Activated CD8-positive, alpha-beta memory T cell treated with anti-CD3 and anti-CD28 coated beads, Interleukin-2, amount 10 ng/mL, durations not matched to agents 7 days and 5 days (primary cell): ENCODE results near the gene ABHD16A. TPM values are rescaled to one million over a fixed set of nuclear protein-coding genes. Genes with fewer than 3 reads are reported as not detected.

Source experiments
- ATAC-seq: fragments of 150-1000 bp; cut with Tn5 transposase; one replicate; pipeline ENCODE4 v1.10.0; 2021; ENCODE audit warnings: moderate library complexity
- CTCF ChIA-PET: fragments of 350-600 bp; sonication (Branson Sonifier 250); formaldehyde crosslinking; loops from one replicate; lab custom pipeline; 2021; ENCODE audit warnings: antibody characterized with exemption; lab: Charles Lee
- DNase-seq: peaks from one replicate; pipeline ENCODE4 v3.0.0-alpha.2; 2020
- H3K27ac Mint-ChIP-seq: one replicate; pipeline ENCODE4 v1.8.0; 2021; ENCODE audit warnings: mild to moderate bottlenecking, mixed read lengths
- H3K27me3 Mint-ChIP-seq: one replicate; pipeline ENCODE4 v1.8.0; 2021; ENCODE audit warnings: mixed read lengths
- H3K36me3 Mint-ChIP-seq: one replicate; pipeline ENCODE4 v1.8.0; 2021; ENCODE audit warnings: mild to moderate bottlenecking, mixed read lengths
- H3K4me1 Mint-ChIP-seq: one replicate; pipeline ENCODE4 v1.8.0; 2021; ENCODE audit warnings: mixed read lengths
- H3K4me3 Mint-ChIP-seq: one replicate; pipeline ENCODE4 v1.8.0; 2021; ENCODE audit warnings: mild to moderate bottlenecking, moderate library complexity, mixed read lengths
- H3K9me3 Mint-ChIP-seq: one replicate; pipeline ENCODE4 v1.8.0; 2022; ENCODE audit warnings: low read depth, mixed read lengths
- total RNA-seq, 2 experiments: library from RNA; stranded (reverse); gene quantifications; one replicate each; pipeline ENCODE4 v1.2.3, GENCODE V29; 2021

The ABHD16A gene
- total RNA-seq, 2 experiments from 2014 or later: 49.0 to 56.7 TPM

DNA sequence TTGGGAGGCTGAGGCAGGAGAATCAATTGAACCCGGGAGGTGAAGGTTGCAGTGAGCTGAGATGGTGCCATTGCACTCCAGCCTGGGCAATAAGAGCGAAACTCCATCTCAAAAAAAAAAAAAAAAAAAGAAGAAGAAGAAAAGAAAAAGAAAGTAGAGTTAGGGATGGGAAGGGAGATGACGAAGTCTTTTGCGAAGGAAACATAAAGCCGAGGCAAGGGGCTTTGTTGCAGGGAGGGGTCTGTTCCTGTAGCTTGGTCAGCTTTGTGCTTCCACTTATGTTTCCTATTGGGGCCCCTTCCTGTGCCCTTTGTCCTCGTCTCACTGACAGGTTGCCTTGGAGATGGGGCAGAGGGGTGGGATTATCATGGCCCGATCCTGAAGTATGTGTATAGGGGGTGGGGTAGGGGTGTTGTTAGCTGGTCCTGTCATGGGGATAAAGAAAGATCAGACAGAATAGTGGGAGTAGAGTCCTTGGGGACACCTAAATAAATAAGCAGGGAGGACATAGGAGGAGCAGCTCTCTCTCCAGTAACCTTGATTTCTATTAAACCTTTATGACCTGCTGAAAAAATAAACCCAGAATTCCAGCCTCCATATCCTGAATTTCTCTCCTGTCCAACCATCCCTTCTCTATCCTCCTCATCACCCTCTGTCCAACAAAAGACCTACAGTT is 34.3 kb upstream of the ABHD16A start:
- H3K36me3 Mint-ChIP-seq: peaks cover 42% of the 10 kb centered on the region
- H3K27ac Mint-ChIP-seq: peak overlapping the region; percentile 96
- peaks cover 62% of the 10 kb centered on the region for H3K4me1 Mint-ChIP-seq
- CTCF ChIA-PET: interaction anchor here (0.6 to 5.8 kb wide), 32 partner anchors 9 to 191 kb away, joined by 3 to 60 read pairs (median 5); partner anchors contain the start of genes ABHD16A, ATP6V1G2, DDAH2 and GPANK1
- peak overlapping the region; percentile 91 for H3K4me3 Mint-ChIP-seq
- no peaks in the 10 kb centered on the region for H3K9me3 Mint-ChIP-seq
- no peak for ATAC-seq
- peak; percentile 59 for DNase-seq
- no peaks in the 10 kb centered on the region for H3K27me3 Mint-ChIP-seq

DNA sequence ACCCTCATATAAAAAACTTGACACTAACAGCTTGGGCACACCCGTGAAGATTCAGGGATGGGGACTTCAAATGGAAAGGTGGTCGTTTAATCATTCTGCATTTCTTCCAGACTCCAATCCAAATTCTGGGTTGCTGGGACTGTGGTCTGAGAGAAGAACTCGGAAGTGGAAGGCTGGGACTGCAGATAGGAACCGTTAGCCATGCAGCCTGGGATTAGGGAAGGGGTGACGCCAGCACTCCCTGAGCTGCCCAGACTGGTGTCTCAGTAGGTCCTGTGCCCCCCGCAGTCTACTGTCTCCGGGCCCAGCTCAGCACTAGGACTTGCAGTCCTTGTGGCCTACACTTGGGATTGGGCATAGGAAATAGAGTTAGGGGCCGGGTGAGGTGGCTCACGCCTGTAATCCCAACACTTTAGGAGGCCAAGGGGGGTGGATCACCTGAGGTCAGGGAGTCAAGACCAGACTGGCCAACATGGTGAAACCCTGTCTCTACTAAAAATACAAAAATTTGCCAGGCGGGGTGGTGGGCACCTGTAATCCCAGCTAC is 33.7 kb upstream of the ABHD16A start:
- H3K36me3 Mint-ChIP-seq: peaks cover 44% of the 10 kb centered on the region
- ATAC-seq (no peak), DNase-seq (peak; percentile 42)
- H3K9me3 Mint-ChIP-seq: no peaks in the 10 kb centered on the region
- peak overlapping the region; percentile 96 for H3K27ac Mint-ChIP-seq
- CTCF ChIA-PET: interaction anchor here (0.9 to 5.8 kb wide), 15 partner anchors 8 to 139 kb away, joined by 3 to 60 read pairs (median 8); partner anchors contain the start of genes ABHD16A, DDAH2, HSPA1B and LY6G5C
- no peaks in the 10 kb centered on the region for H3K27me3 Mint-ChIP-seq
- peaks cover 65% of the 10 kb centered on the region for H3K4me1 Mint-ChIP-seq
- peak overlapping the region; percentile 91 for H3K4me3 Mint-ChIP-seq

DNA sequence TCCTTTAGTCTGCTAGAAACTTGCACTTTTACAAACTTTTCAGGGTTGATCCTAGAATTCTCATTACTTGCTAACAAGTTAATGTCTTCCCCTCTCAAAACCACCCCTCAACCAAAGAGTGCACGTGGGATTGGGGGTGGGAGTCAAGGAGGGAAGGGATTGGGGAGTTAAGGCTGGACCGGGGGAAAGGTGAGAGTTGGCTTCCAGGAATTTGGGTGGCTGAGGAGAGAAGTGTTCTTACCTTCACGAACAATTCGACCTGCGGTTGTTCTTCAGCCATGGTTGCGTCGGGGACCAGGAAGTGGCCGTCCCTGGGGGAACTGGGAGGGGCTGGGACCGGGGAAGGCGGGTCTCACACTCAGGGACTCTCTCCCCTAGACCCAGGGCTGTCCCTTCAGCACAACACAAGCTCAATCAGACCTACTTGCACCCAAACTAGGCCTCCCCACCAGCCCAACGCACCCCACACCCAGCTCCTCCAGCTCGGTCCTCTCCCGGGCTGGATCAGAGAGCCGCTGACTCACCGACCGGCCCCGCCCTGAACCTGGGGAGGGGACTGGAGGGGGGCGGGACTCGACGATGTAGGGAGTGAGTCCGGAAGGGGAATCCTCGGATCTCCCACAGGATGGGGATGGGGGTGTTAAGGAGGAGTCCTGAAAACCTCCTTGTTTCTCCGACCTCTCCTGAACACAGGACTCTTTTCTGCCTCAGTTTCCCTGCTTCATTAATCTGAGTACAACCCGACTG is 33.1 kb upstream of the ABHD16A start, which contains the start of gene CLIC1:
Gene CLIC1 (minus strand): TSS at position 510 of the 747 bp plus-strand sequence. CDS start 230 bp downstream, at position 280.
- Mint-ChIP-seq H3K4me1 (peaks cover 63% of the 10 kb centered on the region), H3K4me3 (peak within 1 kb of the TSS; percentile 91), H3K27me3 (no peaks in the 10 kb centered on the region), H3K9me3 (no peaks in the 10 kb centered on the region), H3K27ac (peak within 1 kb of the TSS; percentile 96), H3K36me3 (peaks cover 42% of the 10 kb centered on the region)
- peak; percentile 91 for DNase-seq
- ATAC-seq: peak; percentile 38
- CTCF ChIA-PET: interaction anchor here (0.6 to 5.8 kb wide), 13 partner anchors 8 to 94 kb away, joined by 3 to 60 read pairs (median 4); partner anchors contain the start of genes ABHD16A, DDAH2, HSPA1B and LY6G5C

DNA sequence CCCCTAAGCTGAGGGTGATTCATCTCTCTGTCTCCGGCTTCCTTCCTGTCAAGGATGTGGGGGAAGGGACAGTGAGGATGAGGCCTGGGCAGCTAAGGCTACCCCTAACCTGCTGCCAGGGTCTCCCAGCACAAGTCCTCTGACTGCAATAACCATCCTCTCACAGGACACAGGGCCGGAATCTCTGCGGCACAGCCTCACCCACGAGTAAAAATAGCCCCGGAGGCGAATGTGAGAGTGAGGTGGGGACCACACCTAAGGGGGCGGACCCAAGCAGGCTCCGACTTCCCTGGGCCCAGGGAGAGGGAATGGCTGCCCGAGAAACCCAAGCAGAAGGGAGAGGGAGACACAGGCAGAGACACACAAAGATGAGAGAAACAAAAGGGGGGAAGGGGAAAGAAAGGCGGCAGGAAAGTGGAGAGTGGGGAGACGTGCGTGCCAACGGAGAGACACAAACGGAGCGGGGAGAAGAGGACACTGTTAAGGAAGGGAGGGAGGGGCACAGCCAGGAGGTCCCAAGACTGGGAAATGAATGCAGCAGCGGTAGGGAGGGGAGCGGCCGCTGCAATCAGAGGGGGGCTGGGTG is 31.8 kb upstream of the ABHD16A start:
- CTCF ChIA-PET: interaction anchor here (0.7 to 4.5 kb wide), 10 partner anchors 12 to 129 kb away, joined by 3 to 40 read pairs (median 3); partner anchors contain the start of genes LY6G5C, MPIG6B and VARS1
- peak; percentile 85 for DNase-seq

DNA sequence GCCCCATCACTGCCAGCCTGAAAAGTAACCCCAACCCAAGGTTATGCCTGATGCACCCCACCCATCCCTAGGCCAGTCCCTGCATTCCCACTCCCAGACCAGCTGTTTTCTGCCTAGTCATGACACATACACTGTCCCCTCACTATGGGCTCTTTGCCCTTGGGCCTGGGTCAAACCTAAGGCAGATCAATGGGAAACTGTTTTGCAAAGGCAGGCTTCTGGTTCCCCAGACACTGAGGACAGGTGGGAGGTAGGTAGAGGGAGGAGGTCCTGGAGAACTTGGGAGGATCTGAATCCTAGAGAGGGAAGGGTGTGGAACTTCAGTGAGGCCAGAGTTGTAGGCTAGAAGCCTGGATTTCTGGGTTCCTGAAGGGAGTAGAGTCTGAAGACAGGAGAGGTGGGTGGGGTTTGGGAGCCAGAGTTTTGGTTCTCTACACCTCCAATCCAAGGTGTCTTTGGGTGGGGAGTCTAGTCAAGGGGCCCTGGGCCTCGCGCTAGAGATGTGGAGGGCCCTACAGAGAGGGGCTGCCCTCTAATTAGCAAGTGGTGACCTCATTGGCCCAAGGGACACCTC is 31.2 kb upstream of the ABHD16A start:
- Mint-ChIP-seq H3K27ac (peak overlapping the region; percentile 96), H3K4me1 (peaks cover 65% of the 10 kb centered on the region), H3K36me3 (peaks cover 47% of the 10 kb centered on the region), H3K4me3 (peak overlapping the region; percentile 91), H3K27me3 (no peaks in the 10 kb centered on the region), H3K9me3 (no peaks in the 10 kb centered on the region)
- CTCF ChIA-PET: interaction anchor here (1.0 to 4.5 kb wide), 5 partner anchors 11 to 130 kb away, joined by 3 to 40 read pairs (median 3); partner anchors contain the start of gene MPIG6B
- DNase-seq (no peak), ATAC-seq (no peak)

More for the DNA sequence above, 31.8 kb upstream of the ABHD16A start:
- H3K9me3 Mint-ChIP-seq: no peaks in the 10 kb centered on the region
- ATAC-seq: peak; percentile 40
- H3K36me3 Mint-ChIP-seq: peaks cover 47% of the 10 kb centered on the region
- peak overlapping the region; percentile 91 for H3K4me3 Mint-ChIP-seq
- no peaks in the 10 kb centered on the region for H3K27me3 Mint-ChIP-seq
- H3K27ac Mint-ChIP-seq: peak overlapping the region; percentile 96
- H3K4me1 Mint-ChIP-seq: peaks cover 67% of the 10 kb centered on the region

DNA sequence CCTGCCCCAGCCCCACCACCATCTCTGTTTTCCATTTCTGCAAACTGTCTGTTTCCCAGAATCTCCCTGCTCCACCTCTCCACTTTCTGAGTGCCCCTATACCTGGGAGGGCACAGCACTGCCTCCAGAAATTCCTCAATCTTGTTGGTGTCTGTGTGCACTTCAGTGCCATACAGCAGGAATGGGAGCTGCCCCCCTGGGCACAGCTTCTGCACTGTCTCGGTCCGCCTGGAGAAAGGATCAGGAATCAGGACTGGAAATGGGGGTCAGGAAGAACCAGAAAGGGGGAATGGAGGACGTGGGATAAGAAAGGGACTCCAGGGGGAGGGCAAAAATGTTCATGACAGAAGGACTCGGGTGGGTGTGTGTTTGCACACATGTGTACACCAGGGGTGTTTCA is 30.6 kb upstream of the ABHD16A start:
- Mint-ChIP-seq H3K4me1 (peaks cover 64% of the 10 kb centered on the region), H3K36me3 (peaks cover 47% of the 10 kb centered on the region), H3K4me3 (peak overlapping the region; percentile 91), H3K9me3 (no peaks in the 10 kb centered on the region), H3K27me3 (no peaks in the 10 kb centered on the region), H3K27ac (peak overlapping the region; percentile 96)
- ATAC-seq (no peak), DNase-seq (no peak)
- CTCF ChIA-PET: interaction anchor here (2.0 to 5.3 kb wide), 2 partner anchors 36 to 98 kb away, joined by 8 to 51 read pairs; no protein-coding TSS in a partner anchor

- peak overlapping the region; percentile 43 for H3K27ac Mint-ChIP-seq
- DNase-seq (no peak), ATAC-seq (no peak)
- H3K9me3 Mint-ChIP-seq: no peaks in the 10 kb centered on the region
- peaks cover 56% of the 10 kb centered on the region for H3K4me1 Mint-ChIP-seq
- no peaks in the 10 kb centered on the region for H3K27me3 Mint-ChIP-seq
- CTCF ChIA-PET: interaction anchor here (0.9 to 5.3 kb wide), 4 partner anchors 38 to 185 kb away, joined by 3 to 51 read pairs (median 6); partner anchors contain the start of gene ATP6V1G2
- no peak overlapping the region for H3K4me3 Mint-ChIP-seq
- H3K36me3 Mint-ChIP-seq: peaks cover 50% of the 10 kb centered on the region
These were observed 28.9 kb upstream of the ABHD16A start for GRCh38 chr6:31732029-31732428.

DNA sequence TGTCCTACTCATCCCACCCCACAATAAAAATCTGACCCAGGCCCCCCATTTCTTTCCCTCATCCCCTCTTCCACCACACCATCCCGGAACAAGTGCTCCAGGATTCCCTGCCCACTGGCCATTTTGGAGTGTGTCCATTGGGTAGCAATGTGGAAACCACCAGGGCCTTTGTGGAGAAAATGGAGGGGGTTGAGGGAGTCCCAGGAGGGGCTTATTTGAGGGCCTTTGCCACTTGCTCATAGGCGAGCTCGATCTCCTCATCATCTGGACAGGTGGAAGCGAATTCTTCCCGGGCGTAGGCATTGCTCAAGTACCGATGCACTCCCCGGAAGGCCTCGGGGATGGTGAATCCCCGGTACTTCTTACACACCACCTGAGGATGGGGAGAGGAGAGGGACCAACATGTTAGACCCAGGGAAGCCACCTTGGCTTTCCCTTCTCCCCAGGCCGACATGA is 27.5 kb upstream of the ABHD16A start:
- peaks cover 64% of the 10 kb centered on the region for H3K4me1 Mint-ChIP-seq
- DNase-seq: no peak
- H3K27ac Mint-ChIP-seq: peak overlapping the region; percentile 80
- peaks cover 50% of the 10 kb centered on the region for H3K36me3 Mint-ChIP-seq
- no peaks in the 10 kb centered on the region for H3K27me3 Mint-ChIP-seq
- no peaks in the 10 kb centered on the region for H3K9me3 Mint-ChIP-seq
- H3K4me3 Mint-ChIP-seq: peak overlapping the region; percentile 86
- CTCF ChIA-PET: interaction anchor here (0.9 to 5.3 kb wide), 13 partner anchors 9 to 101 kb away, joined by 3 to 60 read pairs (median 6); partner anchors contain the start of genes ABHD16A, C6orf47, CLIC1 and GPANK1
- ATAC-seq: no peak

DNA sequence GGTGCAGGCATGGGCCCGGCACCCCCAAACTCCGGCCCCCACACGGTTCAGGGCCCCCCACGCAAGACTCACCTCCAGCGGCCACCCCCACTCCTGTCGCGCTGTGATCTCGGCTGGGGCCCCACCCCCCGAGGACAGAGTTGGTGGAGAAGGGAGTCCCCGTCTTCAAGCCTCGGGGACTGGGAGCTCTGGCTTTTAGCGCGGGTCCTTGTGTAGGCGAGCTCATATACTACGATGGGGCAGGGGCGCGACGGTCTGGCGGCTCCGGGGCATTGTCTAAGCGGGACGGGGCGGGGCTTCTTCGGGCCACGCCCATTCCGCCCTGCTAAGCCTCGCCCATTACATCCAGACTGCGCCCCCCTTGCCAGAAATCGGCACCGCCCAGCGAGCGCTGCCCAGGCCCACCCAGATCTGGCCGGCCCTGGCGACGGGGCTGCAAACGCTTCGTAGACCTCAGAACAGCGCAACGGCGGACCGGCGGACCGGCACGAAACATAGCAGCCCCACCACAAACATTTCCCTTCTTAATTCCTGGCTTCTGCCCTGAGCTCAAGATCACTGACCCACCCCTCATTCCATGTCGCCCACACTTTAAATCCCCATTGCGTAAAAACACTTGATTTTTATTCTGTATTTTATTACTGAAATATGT is 27.0 kb upstream of the ABHD16A start:
- H3K9me3 Mint-ChIP-seq: no peaks in the 10 kb centered on the region
- CTCF ChIA-PET: interaction anchor here (0.6 to 5.3 kb wide), 20 partner anchors 9 to 189 kb away, joined by 3 to 60 read pairs (median 5); partner anchors contain the start of genes ABHD16A, C6orf47, CLIC1 and DDX39B
- H3K36me3 Mint-ChIP-seq: peaks cover 47% of the 10 kb centered on the region
- DNase-seq (peak; percentile 80), ATAC-seq (peak; percentile 62)
- peak overlapping the region; percentile 80 for H3K27ac Mint-ChIP-seq
- peak overlapping the region; percentile 86 for H3K4me3 Mint-ChIP-seq
- no peaks in the 10 kb centered on the region for H3K27me3 Mint-ChIP-seq
- H3K4me1 Mint-ChIP-seq: peaks cover 66% of the 10 kb centered on the region

DNA sequence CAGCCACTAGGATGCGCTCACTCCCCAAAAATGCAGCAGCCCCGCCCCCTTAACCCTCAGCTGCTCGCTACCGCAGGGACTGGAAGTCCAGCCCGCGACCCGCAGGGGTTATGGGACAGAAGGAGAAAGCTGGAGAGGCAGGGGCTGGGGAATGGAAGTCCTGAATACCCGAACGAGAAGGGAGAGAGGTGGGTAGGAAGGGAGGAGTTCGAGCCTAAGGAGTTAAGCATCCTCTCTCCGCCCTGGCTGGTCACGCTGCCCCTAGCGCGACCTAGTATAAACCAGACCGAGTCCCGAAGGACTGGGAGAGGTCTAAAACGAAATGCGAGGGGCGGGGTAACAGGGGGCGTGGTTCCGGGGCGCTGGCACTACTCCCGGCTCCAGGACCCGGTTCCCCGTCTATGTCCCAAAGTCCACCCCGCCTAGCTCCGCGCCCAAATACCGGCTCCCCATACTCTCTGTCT is 26.4 kb upstream of the ABHD16A start:
- DNase-seq (peak; percentile 87), ATAC-seq (peak; percentile 72)
- CTCF ChIA-PET: interaction anchor here (0.6 to 5.3 kb wide), 17 partner anchors 10 to 188 kb away, joined by 3 to 60 read pairs (median 6); partner anchors contain the start of genes C6orf47, CLIC1, DDX39B and HSPA1B
- peak overlapping the region; percentile 80 for H3K27ac Mint-ChIP-seq
- peak overlapping the region; percentile 86 for H3K4me3 Mint-ChIP-seq
- no peaks in the 10 kb centered on the region for H3K27me3 Mint-ChIP-seq
- no peaks in the 10 kb centered on the region for H3K9me3 Mint-ChIP-seq
- peaks cover 42% of the 10 kb centered on the region for H3K36me3 Mint-ChIP-seq
- peaks cover 65% of the 10 kb centered on the region for H3K4me1 Mint-ChIP-seq

DNA sequence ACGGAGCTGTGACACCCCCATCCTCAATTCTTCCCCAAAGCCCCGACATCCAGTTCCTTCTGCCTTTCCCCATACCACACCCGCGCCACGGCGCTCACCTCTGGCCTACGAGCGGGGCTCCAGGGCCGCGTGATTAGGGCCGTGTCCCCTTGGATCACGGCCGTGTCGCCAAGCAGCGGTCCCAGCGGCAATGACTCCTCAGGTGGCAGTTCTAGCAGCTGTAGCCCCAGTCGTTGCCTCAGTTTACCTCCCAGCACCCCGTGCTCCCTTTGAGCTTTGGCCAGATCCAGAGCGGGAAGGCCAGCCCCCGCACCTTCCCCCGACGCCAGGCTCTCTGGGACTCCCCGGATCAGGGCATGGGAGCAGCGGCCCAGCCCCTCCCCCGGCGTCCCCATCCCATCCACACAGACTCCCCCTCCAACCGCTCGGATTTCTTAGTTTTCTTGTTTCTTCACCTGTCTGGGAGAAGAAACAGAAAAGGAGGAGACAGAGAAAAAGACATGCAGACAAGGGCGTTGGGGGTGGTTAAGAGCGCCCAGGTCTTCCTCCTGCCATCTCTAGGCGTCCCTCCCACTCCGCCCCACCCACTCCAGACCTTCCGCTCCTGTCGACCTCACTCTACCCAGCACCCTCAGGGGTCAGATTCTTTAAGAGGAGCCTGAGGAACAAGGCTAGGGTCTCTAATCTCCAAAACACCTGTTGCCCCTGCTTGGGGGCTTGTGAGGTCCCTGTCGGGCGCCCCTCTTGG is 25.8 kb upstream of the ABHD16A start, which contains the start of gene DDAH2:
Gene DDAH2 (minus strand): TSS at position 533 of the 748 bp plus-strand sequence. CDS start 138 bp downstream, at position 395.
- Mint-ChIP-seq H3K36me3 (peaks cover 36% of the 10 kb centered on the region), H3K27me3 (no peaks in the 10 kb centered on the region), H3K4me3 (peak within 1 kb of the TSS; percentile 86), H3K4me1 (peaks cover 63% of the 10 kb centered on the region), H3K27ac (peak within 1 kb of the TSS; percentile 80), H3K9me3 (no peaks in the 10 kb centered on the region)
- CTCF ChIA-PET: interaction anchor here (0.6 to 5.3 kb wide), 17 partner anchors 10 to 102 kb away, joined by 3 to 60 read pairs (median 6); partner anchors contain the start of genes C6orf47, CLIC1, HSPA1B and LSM2
- no peak for DNase-seq
- ATAC-seq: peak; percentile 10
